Subcutaneous adipose tissue (tissue), 4 donors: ENCODE results near the gene ACER1. TPM values are rescaled to one million over a fixed set of nuclear protein-coding genes. Genes with fewer than 3 reads are reported as not detected.

Source experiments
- CTCF ChIP-seq: fragments of 450-650 bp; IDR thresholded peaks from one replicate; pipeline ENCODE4 v1.5.1; 2016; ENCODE audit warnings: low read depth, mild to moderate bottlenecking, control low read depth, antibody characterized with exemption, moderate library complexity
- total RNA-seq, 4 donors: library from RNA; depleted of rRNA; stranded (reverse); fragments of >200 nt; gene quantifications; one replicate each; pipeline ENCODE4 v1.1.0, GENCODE V29; 2016

ACER1 gene
- total RNA-seq, 4 donors from 2014 or later: 0.44 TPM; not detected in 3

DNA sequence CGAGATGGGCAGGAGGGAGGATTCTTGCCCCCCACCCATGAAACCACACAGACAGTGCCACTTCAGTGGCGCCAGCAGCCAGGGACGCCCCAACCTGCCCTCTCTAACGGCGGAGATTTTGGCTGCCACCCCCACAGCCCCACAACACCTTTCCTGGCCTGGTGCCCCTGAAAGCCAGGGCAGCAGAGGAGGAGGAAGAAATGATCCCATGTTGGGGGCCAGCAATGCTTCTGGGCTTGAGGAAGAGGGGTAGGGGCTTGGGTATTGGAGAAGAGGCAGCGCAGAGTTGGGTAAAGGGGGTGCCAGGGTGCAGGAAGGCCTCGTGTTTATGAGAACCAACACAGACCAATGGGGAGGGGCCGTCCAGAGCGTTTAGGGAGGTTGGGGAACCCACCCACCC, 55.4 kb downstream of the ACER1 start:
- no peak for TF ChIP-seq CTCF

GRCh38 chr19:6276447-6276846, 57.0 kb downstream of the ACER1 start:
- no peak for TF ChIP-seq CTCF

GRCh38 chr19:6275170-6275744, 58.2 kb downstream of the ACER1 start:
- TF ChIP-seq CTCF: no peak

DNA sequence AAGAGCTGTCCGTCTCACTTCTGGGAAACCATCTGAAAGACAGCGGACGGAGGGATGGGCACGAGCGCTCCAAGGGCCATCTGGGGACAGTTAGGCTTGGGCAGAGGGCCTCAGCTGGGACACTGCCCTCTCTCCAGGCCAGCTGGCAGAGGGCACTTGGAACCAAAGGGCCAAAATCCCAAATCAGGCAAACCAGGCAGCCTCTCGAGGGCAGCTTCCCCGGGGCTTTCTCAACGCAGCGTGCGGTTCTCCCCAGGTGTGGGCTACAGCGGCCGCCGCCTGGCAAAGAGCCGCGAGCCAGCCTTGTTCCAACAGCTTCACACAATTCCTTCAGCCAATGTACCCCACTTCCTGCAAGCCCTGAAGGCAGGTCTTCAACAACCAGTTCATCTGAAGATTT, 58.7 kb downstream of the ACER1 start:
- TF ChIP-seq CTCF: no peak

DNA sequence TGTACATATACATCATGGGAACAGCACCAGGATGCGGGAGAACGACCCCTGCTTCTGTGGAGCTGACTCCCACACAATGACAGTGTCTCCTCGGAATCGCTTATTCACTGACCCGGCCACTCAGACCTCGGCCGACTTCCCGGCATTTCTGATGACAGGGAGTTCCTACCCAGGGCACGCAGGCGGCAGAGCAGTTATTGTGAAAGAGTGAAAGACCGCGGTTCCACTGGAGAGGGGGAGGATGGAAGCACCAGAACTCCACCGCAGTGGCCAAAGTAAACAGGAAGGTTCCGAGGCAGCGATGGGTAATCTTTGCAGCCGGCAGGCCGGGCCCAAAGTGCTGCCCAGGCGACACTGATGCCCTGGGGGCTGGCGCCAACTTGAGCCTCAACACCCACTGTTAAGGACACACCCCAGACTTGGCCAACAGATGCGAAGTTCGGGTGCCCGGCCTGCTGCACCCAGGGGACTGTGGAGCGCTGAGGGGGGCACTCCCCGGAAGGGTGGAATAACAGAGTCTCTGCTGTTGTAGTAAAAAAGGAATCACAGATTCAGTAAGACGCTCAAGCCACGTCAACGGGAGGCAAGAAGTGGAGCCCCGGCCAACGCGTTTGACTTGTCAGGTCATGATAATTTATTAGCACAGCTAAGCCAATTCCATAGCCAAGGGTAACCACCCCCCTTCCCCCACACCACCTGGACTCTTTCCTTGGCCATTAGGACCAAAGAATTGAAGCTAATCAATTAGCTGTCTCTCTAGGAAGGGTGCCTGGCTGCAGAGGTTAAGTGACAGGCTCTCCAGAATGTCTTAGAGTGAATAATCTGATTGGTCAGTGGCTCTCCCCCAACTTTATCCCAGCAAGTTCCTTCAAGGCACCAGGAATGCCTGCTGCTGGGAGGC, 59.5 kb downstream of the ACER1 start:
- TF ChIP-seq CTCF: no peak

DNA sequence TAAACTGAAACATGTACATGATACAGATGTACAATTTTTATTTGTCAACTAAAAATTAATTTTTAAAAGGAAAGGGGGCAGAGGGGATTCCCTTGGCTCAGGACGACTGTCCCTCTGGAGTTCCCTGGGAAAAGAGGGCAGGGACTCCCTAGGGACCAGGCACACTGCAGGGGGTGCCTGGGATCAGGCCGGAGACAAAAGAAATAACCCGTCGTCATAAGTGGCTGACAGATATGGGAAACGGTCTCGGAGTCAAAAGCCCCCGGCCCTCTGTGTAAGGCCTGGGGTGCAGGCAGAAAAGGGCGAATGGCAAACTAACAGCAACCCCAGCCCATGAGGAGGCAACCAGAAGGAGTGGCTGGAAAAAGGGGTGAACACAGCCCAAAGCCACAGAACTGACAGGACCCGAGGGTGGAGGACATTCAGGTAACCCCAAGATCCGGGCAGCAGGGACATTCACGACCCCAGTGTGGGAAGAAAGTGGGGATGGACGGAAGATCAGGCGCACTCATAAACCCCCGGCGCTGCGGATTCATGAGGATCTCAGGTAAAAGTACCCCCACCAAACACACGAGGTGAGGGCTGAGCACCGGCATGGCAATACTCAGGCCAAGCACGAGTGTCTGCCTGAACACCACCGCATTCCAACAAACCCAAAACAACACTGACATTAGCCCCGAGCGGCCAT, 60.4 kb downstream of the ACER1 start:
- no peak for TF ChIP-seq CTCF

GRCh38 chr19:6272411-6272791, 61.0 kb downstream of the ACER1 start:
- no peak for TF ChIP-seq CTCF
